ENCODE data around the gene BEND4.
A peak's percentile ranks its signal among the peaks of the same experiment; 100 is the strongest.

The BEND4 gene

DNA sequence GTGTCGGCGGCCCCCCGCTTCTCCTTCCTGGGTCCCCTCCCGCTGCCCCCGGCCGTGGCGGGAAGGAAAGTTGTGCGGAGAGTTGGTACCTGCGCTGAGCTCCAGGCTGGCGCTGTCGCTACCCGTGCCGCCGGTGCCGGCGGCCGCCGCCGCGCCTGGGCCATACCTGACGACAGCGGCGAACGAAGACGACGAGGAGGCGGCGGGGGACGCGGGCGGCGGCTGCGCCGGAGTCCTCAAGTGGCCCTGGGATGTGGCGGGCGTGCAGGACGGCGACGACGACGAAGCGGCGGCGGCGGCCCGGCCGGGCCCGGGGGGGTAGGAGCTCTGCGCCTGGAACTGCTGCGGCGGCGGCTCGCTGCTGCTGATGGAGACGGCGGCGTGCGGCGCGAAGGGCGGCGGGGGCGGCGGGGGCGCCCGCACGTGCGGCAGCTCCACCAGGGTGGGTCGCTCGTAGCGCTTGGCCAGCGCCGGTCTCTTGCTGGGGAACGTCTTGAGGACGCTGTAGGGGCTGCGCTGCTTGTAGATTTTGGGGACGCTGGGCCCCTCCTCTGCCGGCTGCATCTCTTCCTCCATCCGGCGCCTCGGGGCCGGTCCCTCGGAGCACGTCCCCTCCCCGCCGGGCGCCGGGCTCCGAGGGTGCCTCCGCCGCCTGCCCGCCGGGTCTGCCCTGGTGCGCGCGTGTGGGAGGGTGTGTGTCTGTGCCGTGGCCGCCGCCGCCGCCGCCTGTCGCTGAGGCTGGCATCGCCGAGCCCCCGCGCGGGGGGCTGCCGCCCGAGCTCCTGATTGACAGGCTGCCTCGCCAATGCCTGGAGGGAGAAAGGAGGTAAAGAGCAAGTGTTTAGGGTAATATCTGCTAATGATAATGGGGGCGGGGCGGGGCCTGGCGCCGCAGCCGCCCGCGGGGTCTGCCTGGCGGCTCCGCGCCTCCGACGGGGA is 618 bp downstream of the BEND4 start:
- H3K4me3 ChIP-seq (replicated peaks; ENCODE audit: low read depth, low read length) = no peak overlapping the region
- DNase-seq (ENCODE audit: low read depth) = peak; percentile 1
- TF ChIP-seq, protein P1, sequence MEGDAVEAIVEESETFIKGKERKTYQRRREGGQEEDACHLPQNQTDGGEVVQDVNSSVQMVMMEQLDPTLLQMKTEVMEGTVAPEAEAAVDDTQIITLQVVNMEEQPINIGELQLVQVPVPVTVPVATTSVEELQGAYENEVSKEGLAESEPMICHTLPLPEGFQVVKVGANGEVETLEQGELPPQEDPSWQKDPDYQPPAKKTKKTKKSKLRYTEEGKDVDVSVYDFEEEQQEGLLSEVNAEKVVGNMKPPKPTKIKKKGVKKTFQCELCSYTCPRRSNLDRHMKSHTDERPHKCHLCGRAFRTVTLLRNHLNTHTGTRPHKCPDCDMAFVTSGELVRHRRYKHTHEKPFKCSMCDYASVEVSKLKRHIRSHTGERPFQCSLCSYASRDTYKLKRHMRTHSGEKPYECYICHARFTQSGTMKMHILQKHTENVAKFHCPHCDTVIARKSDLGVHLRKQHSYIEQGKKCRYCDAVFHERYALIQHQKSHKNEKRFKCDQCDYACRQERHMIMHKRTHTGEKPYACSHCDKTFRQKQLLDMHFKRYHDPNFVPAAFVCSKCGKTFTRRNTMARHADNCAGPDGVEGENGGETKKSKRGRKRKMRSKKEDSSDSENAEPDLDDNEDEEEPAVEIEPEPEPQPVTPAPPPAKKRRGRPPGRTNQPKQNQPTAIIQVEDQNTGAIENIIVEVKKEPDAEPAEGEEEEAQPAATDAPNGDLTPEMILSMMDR (IDR thresholded peaks at IDR 0.05; ENCODE audit: low read length, missing control alignments) = no peak

GRCh38 chr4:42150653-42151567 is 1.5 kb downstream of the BEND4 start:
- DNase-seq (ENCODE audit: low read depth) = no peak
- TF ChIP-seq, protein P1 (IDR thresholded peaks at IDR 0.05; ENCODE audit: low read length, missing control alignments) = no peak
- H3K4me3 ChIP-seq (replicated peaks; ENCODE audit: low read depth, low read length) = no peak overlapping the region

- no peak overlapping the region for H3K4me3 ChIP-seq (replicated peaks; ENCODE audit: low read depth, low read length)
- DNase-seq (ENCODE audit: low read depth) = no peak
- TF ChIP-seq, protein P1 (IDR thresholded peaks at IDR 0.05; ENCODE audit: low read length, missing control alignments) = no peak
Observed at GRCh38 chr4:42149004-42149403, 3.5 kb downstream of the BEND4 start.

DNA sequence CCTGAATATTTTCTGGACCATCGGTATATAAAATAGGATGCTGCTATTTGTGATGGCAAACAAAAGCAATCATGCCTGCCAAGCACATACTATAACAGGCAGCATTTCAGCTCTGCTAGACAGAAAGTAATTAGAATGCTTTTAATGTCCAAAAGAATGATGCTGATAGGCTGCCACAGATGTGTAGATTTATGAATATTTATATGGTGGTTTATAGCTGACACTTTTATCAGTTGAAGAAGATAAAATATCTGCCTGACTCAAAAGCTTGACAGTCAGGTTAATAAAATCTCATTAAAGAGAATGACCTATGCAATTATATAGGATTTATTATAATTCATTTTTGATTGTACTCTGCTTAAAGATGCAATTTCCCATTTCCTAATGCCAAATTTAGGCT is 4.0 kb downstream of the BEND4 start:
- no peak for DNase-seq (ENCODE audit: low read depth)
- TF ChIP-seq, protein P1 (IDR thresholded peaks at IDR 0.05; ENCODE audit: low read length, missing control alignments) = no peak
- no peak overlapping the region for H3K4me3 ChIP-seq (replicated peaks; ENCODE audit: low read depth, low read length)

DNA sequence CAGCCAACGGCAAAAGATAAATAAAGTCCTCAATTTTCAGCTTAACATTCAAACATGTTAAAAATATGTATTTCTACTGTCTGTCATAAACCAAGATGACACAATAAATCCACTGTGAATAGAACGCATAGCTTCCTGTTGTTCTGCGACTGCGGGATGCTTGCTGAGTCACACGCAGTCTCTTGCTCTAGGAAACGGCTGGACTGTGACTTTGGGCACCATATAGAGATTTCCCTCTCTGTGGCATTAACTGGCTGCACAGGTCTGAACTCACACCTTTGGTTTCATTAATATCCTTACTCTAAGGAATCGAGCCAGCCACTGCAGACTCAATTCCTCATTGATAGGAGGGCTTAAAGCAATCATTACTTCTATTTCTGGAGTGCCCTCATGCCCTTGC is 8.4 kb downstream of the BEND4 start:
- no peak for DNase-seq (ENCODE audit: low read depth)
- no peak overlapping the region for H3K4me3 ChIP-seq (replicated peaks; ENCODE audit: low read depth, low read length)
- TF ChIP-seq, protein P1 (IDR thresholded peaks at IDR 0.05; ENCODE audit: low read length, missing control alignments) = no peak

- TF ChIP-seq, protein P1 (IDR thresholded peaks at IDR 0.05; ENCODE audit: low read length, missing control alignments) = no peak
- no peak overlapping the region for H3K4me3 ChIP-seq (replicated peaks; ENCODE audit: low read depth, low read length)
- no peak for DNase-seq (ENCODE audit: low read depth)
Observed at GRCh38 chr4:42142591-42142990, 9.9 kb downstream of the BEND4 start.

Data from fibroblast of pulmonary artery (primary cell).